Keratinocyte (primary cell): ENCODE measurements around the gene BUB1. TPM values are rescaled to one million over a fixed set of nuclear protein-coding genes. Genes with fewer than 3 reads are reported as not detected.

Experiments used
- DNase-seq: peaks from one replicate; pipeline ENCODE4 v3.0.0-alpha.2; 2011; ENCODE audit warnings: low read depth, missing footprints, low spot score
- FAIRE-seq: peaks from 2 replicates; lab custom pipeline; 2011; peaks lifted over from hg19 to GRCh38; lab: Jason Lieb, UNC
- H2AFZ ChIP-seq: 2 replicates; pipeline ENCODE4 v1.6.0; 2012; ENCODE audit warnings: low read length, control low read depth, inconsistent platforms; ENCODE audit not compliant: control insufficient read depth
- H3K27ac ChIP-seq: 2 replicates; pipeline ENCODE4 v1.5.1; 2011; ENCODE audit warnings: low read length; ENCODE audit not compliant: control insufficient read depth, insufficient read depth
- H3K27me3 ChIP-seq: 3 replicates; pipeline ENCODE4 v1.6.0; 2011; ENCODE audit warnings: low read length; ENCODE audit not compliant: control insufficient read depth, insufficient read depth; ENCODE audit errors: extremely low read depth
- H3K36me3 ChIP-seq, 2 experiments: 2 replicates in 1 of 2; 3 replicates in 1 of 2; pipeline ENCODE4 v1.5.1; 2011; ENCODE audit warnings: low read length in 2 of 2, mild to moderate bottlenecking in 1 of 2; ENCODE audit not compliant: control insufficient read depth in 2 of 2, insufficient read depth in 2 of 2; ENCODE audit errors: extremely low read depth in 1 of 2
- H3K4me1 ChIP-seq: 3 replicates; pipeline ENCODE4 v1.5.1; 2011; ENCODE audit warnings: low read length; ENCODE audit not compliant: control insufficient read depth, insufficient read depth; ENCODE audit errors: extremely low read depth
- H3K4me2 ChIP-seq: 3 replicates; pipeline ENCODE4 v1.6.0; 2011; ENCODE audit warnings: low read depth, low read length; ENCODE audit not compliant: control insufficient read depth, insufficient read depth; ENCODE audit errors: extremely low read depth
- H3K4me3 ChIP-seq, 3 experiments: fragments of 200-600 bp in 1 of 3; sonication (generic) in 1 of 3; 2 replicates in 2 of 3; 3 replicates in 1 of 3; pipeline ENCODE4 v1.5.1; 2011 to 2016; ENCODE audit warnings: low read length in 3 of 3, mild to moderate bottlenecking in 3 of 3, control low read depth in 2 of 3, inconsistent platforms in 1 of 3, low read depth in 1 of 3, mixed read lengths in 1 of 3, mixed run types in 1 of 3, moderate library complexity in 1 of 3; ENCODE audit not compliant: control insufficient read depth in 2 of 3, insufficient read depth in 2 of 3; ENCODE audit errors: extremely low read depth in 1 of 3
- H3K79me2 ChIP-seq: 2 replicates; pipeline ENCODE4 v1.6.0; 2012; ENCODE audit warnings: low read length; ENCODE audit not compliant: control insufficient read depth, insufficient read depth
- H3K9ac ChIP-seq: 3 replicates; pipeline ENCODE4 v1.6.0; 2011; ENCODE audit warnings: low read length; ENCODE audit not compliant: control insufficient read depth, insufficient read depth; ENCODE audit errors: extremely low read depth
- H3K9me1 ChIP-seq: 3 replicates; pipeline ENCODE4 v1.6.0; 2011; ENCODE audit warnings: low read length; ENCODE audit not compliant: control insufficient read depth, insufficient read depth; ENCODE audit errors: extremely low read depth
- H3K9me3 ChIP-seq: 2 replicates; pipeline ENCODE4 v1.5.1; 2012; ENCODE audit warnings: low read depth, low read length; ENCODE audit not compliant: control insufficient read depth
- H4K20me1 ChIP-seq: 3 replicates; pipeline ENCODE4 v1.6.0; 2011; ENCODE audit warnings: low read length; ENCODE audit not compliant: control insufficient read depth, insufficient read depth; ENCODE audit errors: extremely low read depth
- CTCF ChIP-seq, 3 experiments: IDR thresholded peaks in 1 of 3; conservative IDR thresholded peaks in 1 of 3; optimal IDR thresholded peaks in 1 of 3; 2 replicates in 2 of 3; 3 replicates in 1 of 3; pipeline versions ENCODE3 to v1.5.1; 2011; ENCODE audit warnings: low read length in 3 of 3, mild to moderate bottlenecking in 3 of 3, moderate library complexity in 2 of 3, control low read depth in 1 of 3, inconsistent platforms in 1 of 3; ENCODE audit not compliant: insufficient read depth in 2 of 3; ENCODE audit errors: extremely low read depth in 1 of 3
- EZH2 ChIP-seq: IDR thresholded peaks from one replicate; pipeline ENCODE4 v1.6.1; 2012; ENCODE audit warnings: inconsistent platforms, mild to moderate bottlenecking, low read length, moderate library complexity
- dilution Hi-C: fragments of 300-500 bp; cut with MboI; formaldehyde crosslinking; loops from one replicate; pipeline ENCODE4 v1.7.0; 2020; ENCODE audit warnings: low sequenced_read_pairs; ENCODE audit not compliant: extremely low pct_ligation_motif_present
- polyA plus RNA-seq, 5 experiments: library from polyadenylated mRNA; depleted of rRNA in 3 of 5; stranded (reverse) in 3 of 5; stranded (forward) in 1 of 5; unstranded in 1 of 5; fragments of >200 nt; gene quantifications; 1 replicate in 1 of 5; 2 replicates in 3 of 5; 3 replicates in 1 of 5; pipeline versions ENCODE4 v1.2.1 to v1.2.3, GENCODE V29; 2011 to 2012; ENCODE audit warnings: missing spikeins in 2 of 5, low read depth in 1 of 5, low replicate concordance in 1 of 5

Gene BUB1
- polyA plus RNA-seq, 1 donor (not counting 4 experiments of a cell fraction or from before 2014, with no cell fraction given), result 24.7 TPM

GRCh38 chr2:110669079-110669478, 8.8 kb downstream of the BUB1 start:
- H4K20me1 ChIP-seq, result no peaks in the 10 kb centered on the region
- FAIRE-seq (no peak), DNase-seq (no peak)
- H3K9me1 ChIP-seq, result no peaks in the 10 kb centered on the region
- H3K4me3 ChIP-seq, result no peak overlapping the region
- H3K9me3 ChIP-seq, result no peaks in the 10 kb centered on the region
- no peak overlapping the region for H3K27ac ChIP-seq
- H3K4me1 ChIP-seq, result no peaks in the 10 kb centered on the region
- no peak overlapping the region for H3K9ac ChIP-seq
- no peaks in the 10 kb centered on the region for H3K79me2 ChIP-seq
- no peak for TF ChIP-seq EZH2
- TF ChIP-seq CTCF (optimal IDR thresholded peaks at IDR 0.05 in 1 of 3, IDR thresholded peaks at IDR 0.05 in 1 of 3, conservative IDR thresholded peaks at IDR 0.05 in 1 of 3; ENCODE audit: extremely low read depth in 1 of 3, insufficient read depth in 2 of 3, low read length in 3 of 3), result no peak
- no peak overlapping the region for H2AFZ ChIP-seq
- H3K27me3 ChIP-seq, result no peaks in the 10 kb centered on the region
- H3K4me2 ChIP-seq, result no peak overlapping the region
- peaks cover 0 to 29% of the 10 kb centered on the region in 2 experiments for H3K36me3 ChIP-seq
- dilution Hi-C loops, result no loop called here

DNA sequence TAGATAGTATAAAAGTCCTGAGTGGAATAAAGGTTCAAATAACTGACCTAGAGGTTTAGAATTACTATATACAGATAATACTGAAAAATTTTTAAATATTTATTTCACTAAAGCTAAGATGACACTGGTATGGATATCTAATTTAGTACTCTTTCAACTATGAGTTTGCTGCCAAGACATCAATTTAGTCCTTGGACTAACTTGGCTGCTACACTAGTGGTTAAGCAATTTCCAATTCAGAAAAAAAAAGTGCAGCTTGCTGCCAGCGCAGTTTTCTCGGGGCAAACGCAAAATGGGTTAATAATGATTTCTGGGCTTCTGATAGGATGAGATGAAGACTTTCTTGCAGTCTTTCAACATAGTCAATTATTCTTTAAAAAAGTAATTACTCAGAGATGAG, 10.8 kb downstream of the BUB1 start:
- no peak overlapping the region for H3K4me3 ChIP-seq

More for the DNA sequence above, 10.8 kb downstream of the BUB1 start:
- Histone ChIP-seq H3K27me3 (no peaks in the 10 kb centered on the region), H2AFZ (no peak overlapping the region), H4K20me1 (no peaks in the 10 kb centered on the region), H3K4me2 (no peak overlapping the region), H3K9me3 (no peaks in the 10 kb centered on the region), H3K9me1 (no peaks in the 10 kb centered on the region), H3K27ac (no peak overlapping the region), H3K9ac (no peak overlapping the region), H3K79me2 (no peaks in the 10 kb centered on the region), H3K36me3 (peaks cover 0 to 22% of the 10 kb centered on the region in 2 experiments), H3K4me1 (no peaks in the 10 kb centered on the region)
- DNase-seq, result no peak
- dilution Hi-C loops, result no loop called here
- FAIRE-seq, result no peak
- TF ChIP-seq EZH2, result no peak
- TF ChIP-seq CTCF (optimal IDR thresholded peaks at IDR 0.05 in 1 of 3, IDR thresholded peaks at IDR 0.05 in 1 of 3, conservative IDR thresholded peaks at IDR 0.05 in 1 of 3; ENCODE audit: extremely low read depth in 1 of 3, insufficient read depth in 2 of 3, low read length in 3 of 3), result no peak
